OCI-LY7 (cell line): ENCODE data around the gene SYT7.

Experiments
- CTCF ChIP-seq: fragments of 200-600 bp; sonication (generic); conservative IDR thresholded peaks from 2 replicates; pipeline ENCODE4 v1.5.1; 2014; ENCODE audit warnings: mild to moderate bottlenecking, antibody characterized with exemption, low read length, moderate library complexity, mixed read lengths
- EZH2phosphoT487 ChIP-seq: fragments of 200-600 bp; sonication (generic); IDR thresholded peaks from 2 replicates; pipeline ENCODE4 v1.6.1; 2018; ENCODE audit warnings: low read depth, borderline replicate concordance, mild to moderate bottlenecking, mixed run types, antibody characterized with exemption, low read length, moderate library complexity, mixed read lengths

- TF ChIP-seq CTCF (no peak), EZH2phosphoT487 (no peak)
Measured at GRCh38 chr11:61472868-61473267, 108.0 kb downstream of the SYT7 start.
